ENCODE results near the gene PTPRK.

DNA sequence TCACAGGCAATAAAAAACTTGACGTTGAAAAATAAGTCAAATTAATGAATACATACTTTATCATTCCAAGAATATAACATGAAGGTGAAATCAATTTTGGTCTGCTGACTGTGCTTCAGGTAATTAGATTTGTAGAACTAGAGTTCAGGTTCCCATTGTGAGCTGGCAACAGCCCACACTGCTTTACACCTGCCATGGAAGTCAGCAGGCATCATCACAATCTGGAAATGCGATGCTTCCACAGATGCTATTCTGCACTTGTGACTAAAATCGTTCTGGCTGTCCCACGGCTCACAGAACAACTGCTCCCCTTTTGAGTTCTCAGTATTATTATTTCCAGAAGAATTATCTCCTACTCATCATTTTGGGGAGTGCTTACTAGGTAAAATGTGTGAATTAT, 556.9 kb downstream of the PTPRK start:
- TF ChIP-seq TAF1 (IDR thresholded peaks at IDR 0.05; ENCODE audit: low read depth, low read length) (no peak), POLR2A (IDR thresholded peaks at IDR 0.05; ENCODE audit: low read depth, low read length) (no peak), POLR2AphosphoS5 (IDR thresholded peaks at IDR 0.05; ENCODE audit: low read depth, low read length) (no peak), POU2F2 (IDR thresholded peaks at IDR 0.05; ENCODE audit: low read depth, low read length) (no peak), PAX5 (IDR thresholded peaks at IDR 0.05; ENCODE audit: insufficient read depth, low read length, severe bottlenecking) (no peak)

All from GM12891 (cell line).